A673 (cell line): Measurements from ENCODE around the gene SLC46A1. TPM values are rescaled to one million over a fixed set of nuclear protein-coding genes. Genes with fewer than 3 reads are reported as not detected.

ENCODE experiments used
- BruUV-seq: library from RNA; stranded (reverse); fragments of 400-500 nt; replicated peaks from 2 replicates; lab custom pipeline; 2021; lab: Mats Ljungman, UMichigan
- CTCF ChIA-PET: fragments of 300-600 bp; sonication (Branson Sonifier 250); formaldehyde crosslinking; loops from one replicate; lab custom pipeline; 2022; ENCODE audit warnings: antibody characterized with exemption; lab: Charles Lee
- POLR2A ChIA-PET: fragments of 300-600 bp; sonication (Branson Sonifier 250); formaldehyde crosslinking; loops from one replicate; lab custom pipeline; 2022; ENCODE audit warnings: antibody characterized with exemption; ENCODE audit not compliant: low non-redundant PET; lab: Charles Lee
- DNase-seq: peaks from one replicate; pipeline ENCODE4 v3.0.0-alpha.2; 2015; ENCODE audit warnings: low spot score
- H3K27ac ChIP-seq: fragments of 200-600 bp; sonication (generic); 2 replicates; pipeline ENCODE4 v1.5.1; 2016; ENCODE audit warnings: mixed run types, low read depth, mild to moderate bottlenecking, mixed read lengths, antibody characterized with exemption, low read length; ENCODE audit not compliant: poor library complexity, severe bottlenecking
- H3K27me3 ChIP-seq: fragments of 200-600 bp; sonication (generic); replicated peaks from 2 replicates; pipeline ENCODE4 v1.6.1; 2017; ENCODE audit warnings: mixed run types, low read depth, mild to moderate bottlenecking, mixed read lengths, antibody characterized with exemption, low read length; ENCODE audit not compliant: insufficient read depth, poor library complexity
- H3K36me3 ChIP-seq: fragments of 200-600 bp; sonication (generic); 2 replicates; pipeline ENCODE4 v1.6.1; 2016; ENCODE audit warnings: mixed run types, mild to moderate bottlenecking, mixed read lengths, antibody characterized with exemption, low read length; ENCODE audit not compliant: insufficient read depth, poor library complexity, severe bottlenecking
- H3K4me1 ChIP-seq: fragments of 200-600 bp; sonication (generic); 2 replicates; pipeline ENCODE4 v1.6.1; 2017; ENCODE audit warnings: mixed run types, mild to moderate bottlenecking, mixed read lengths, antibody characterized with exemption, low read length; ENCODE audit not compliant: insufficient read depth, poor library complexity, severe bottlenecking
- H3K4me3 ChIP-seq: fragments of 200-600 bp; sonication (generic); 2 replicates; pipeline ENCODE4 v1.5.1; 2016; ENCODE audit warnings: low read depth, mixed run types, mild to moderate bottlenecking, mixed read lengths, low read length; ENCODE audit not compliant: poor library complexity, severe bottlenecking
- H3K9me3 ChIP-seq: fragments of 200-600 bp; sonication (generic); 2 replicates; pipeline ENCODE4 v1.6.1; 2016; ENCODE audit warnings: mixed run types, low read depth, mild to moderate bottlenecking, mixed read lengths, antibody characterized with exemption, low read length; ENCODE audit not compliant: poor library complexity, severe bottlenecking
- CTCF ChIP-seq: fragments of 300-800, 200-600 bp; sonication (generic); conservative IDR thresholded peaks from 2 replicates; pipeline ENCODE4 v1.5.1; 2017; ENCODE audit warnings: low read depth, mild to moderate bottlenecking, antibody characterized with exemption, low read length, moderate library complexity, mixed read lengths
- EZH2 ChIP-seq: fragments of 200-600 bp; sonication (generic); IDR thresholded peaks from 2 replicates; pipeline ENCODE4 v1.6.1; 2017; ENCODE audit warnings: borderline replicate concordance, low read depth, mild to moderate bottlenecking, mixed read lengths, antibody characterized with exemption, low read length; ENCODE audit not compliant: poor library complexity, severe bottlenecking
- intact Hi-C: fragments of 100-400 bp; cut with micrococcal nuclease; formaldehyde crosslinking; loops from one replicate; pipeline ENCODE4 v1.10.0; 2022; ENCODE audit not compliant: unreplicated experiment
- total RNA-seq: library from RNA; stranded (reverse); gene quantifications from 2 replicates; pipeline ENCODE4 v1.2.3, GENCODE V29; 2021

SLC46A1 gene
- total RNA-seq, 1 experiment from 2014 or later: 4.4 TPM

DNA sequence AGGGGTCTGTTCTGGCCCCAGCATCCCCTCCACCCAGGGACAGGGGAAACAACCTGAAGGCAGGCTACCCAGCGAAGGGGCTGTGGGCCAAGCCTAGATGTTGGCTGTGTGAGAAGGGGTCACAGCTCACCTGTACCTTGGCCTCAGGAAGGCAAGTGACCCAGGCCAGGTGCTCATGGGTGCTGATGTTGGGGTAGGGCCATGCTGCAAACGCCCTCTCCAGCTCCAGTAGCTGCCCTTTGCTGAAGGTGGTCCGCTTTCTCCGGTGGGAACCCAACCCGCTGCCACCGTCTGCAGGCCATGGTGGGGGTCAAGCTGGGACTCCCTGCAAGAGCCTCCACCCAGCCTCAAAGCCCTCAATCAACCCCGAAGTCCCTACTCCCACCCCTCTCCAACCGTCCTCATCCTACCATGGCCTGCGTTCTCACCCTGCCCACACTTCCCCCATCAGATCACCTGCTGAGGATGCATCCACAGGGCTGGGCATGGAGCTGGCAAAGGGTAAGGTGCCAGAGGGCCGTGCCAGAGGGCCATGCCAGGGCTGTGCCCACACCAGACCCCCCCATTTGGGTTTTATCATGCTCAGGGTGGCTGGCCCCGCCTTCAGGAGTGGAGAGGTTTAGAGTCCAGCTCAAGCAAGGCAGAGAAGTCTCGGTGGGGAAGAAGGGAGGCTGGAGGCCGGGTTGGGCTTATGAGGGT, 41.2 kb downstream of the SLC46A1 start, which contains the start of gene SEBOX:
SEBOX (minus strand) TSS at position 535 of the 699 bp plus-strand sequence; CDS start at position 487, 48 bp downstream.
- ChIA-PET CTCF (no interaction called here), POLR2A (no interaction called here)
- Histone ChIP-seq H3K4me1 (no peaks in the 10 kb centered on the region), H3K9me3 (no peaks in the 10 kb centered on the region), H3K27me3 (no peaks in the 10 kb centered on the region), H3K36me3 (peaks cover 24% of the 10 kb centered on the region), H3K27ac (no peak within 1 kb of the TSS), H3K4me3 (no peak within 1 kb of the TSS)
- intact Hi-C loops: no loop called here
- no peak for TF ChIP-seq CTCF
- no peak for TF ChIP-seq EZH2
- no peak for DNase-seq
- BruUV-seq: no TSS peak

DNA sequence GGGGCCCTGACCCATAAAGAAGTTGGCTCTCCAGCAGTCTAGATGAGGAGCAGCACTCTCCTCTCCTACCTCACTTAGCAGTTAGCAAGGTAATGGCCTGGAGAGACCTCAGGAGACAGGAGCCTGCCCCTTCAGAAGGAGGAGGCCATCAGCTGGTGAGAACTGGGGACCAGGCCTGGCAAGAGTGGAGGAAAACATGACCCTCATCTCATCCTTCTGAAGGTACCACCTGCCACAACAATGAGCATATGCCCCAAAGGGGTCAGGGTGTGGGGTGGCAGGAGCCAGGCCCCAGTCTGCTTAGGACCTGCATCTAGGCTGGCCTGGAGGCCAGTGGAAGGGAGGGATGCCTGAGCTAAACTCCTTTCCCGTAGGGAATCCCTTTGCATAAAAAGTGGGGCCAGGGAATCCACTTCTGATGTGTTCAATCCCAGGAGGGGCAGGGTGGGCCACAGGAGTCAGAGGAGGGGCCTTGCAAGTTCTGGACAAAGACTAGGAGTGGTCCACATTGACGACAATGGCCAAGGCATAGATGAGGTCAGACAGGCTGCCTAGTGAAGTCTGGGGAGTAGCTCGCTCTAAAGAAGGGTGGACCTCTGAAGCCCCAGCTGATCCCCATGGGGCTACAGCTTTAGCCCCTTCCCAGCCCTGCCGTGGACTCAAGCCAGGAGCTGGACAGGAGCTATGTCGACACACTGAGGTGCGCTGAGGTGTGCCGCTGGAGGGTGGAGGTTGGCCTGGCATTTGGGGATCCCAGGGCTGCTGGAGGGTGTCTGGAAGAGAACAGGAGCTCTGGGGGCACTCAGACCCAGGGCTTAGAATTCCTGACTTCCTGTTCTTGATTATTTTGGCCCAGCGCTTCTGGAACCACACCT, 42.0 kb downstream of the SLC46A1 start:
- H3K4me3 ChIP-seq: no peak overlapping the region

GRCh38 chr17:28363186-28363585, 42.8 kb downstream of the SLC46A1 start:
- no peak for TF ChIP-seq EZH2
- TF ChIP-seq CTCF: no peak
- DNase-seq: no peak
- H3K9me3 ChIP-seq: no peaks in the 10 kb centered on the region
- H3K4me1 ChIP-seq: peaks cover 4% of the 10 kb centered on the region
- ChIA-PET CTCF (no interaction called here), POLR2A (no interaction called here)
- H3K27ac ChIP-seq: no peak overlapping the region
- H3K4me3 ChIP-seq: no peak overlapping the region
- no TSS peak for BruUV-seq
- H3K36me3 ChIP-seq: peaks cover 31% of the 10 kb centered on the region
- H3K27me3 ChIP-seq: no peaks in the 10 kb centered on the region
- intact Hi-C loops: no loop called here

More for the DNA sequence above, 42.0 kb downstream of the SLC46A1 start:
- Histone ChIP-seq H3K36me3 (peaks cover 30% of the 10 kb centered on the region), H3K9me3 (no peaks in the 10 kb centered on the region), H3K4me1 (no peaks in the 10 kb centered on the region), H3K27me3 (no peaks in the 10 kb centered on the region), H3K27ac (no peak overlapping the region)
- DNase-seq: no peak
- CTCF ChIA-PET: no interaction called here
- TF ChIP-seq CTCF (no peak), EZH2 (no peak)
- POLR2A ChIA-PET: no interaction called here
- no TSS peak for BruUV-seq
- intact Hi-C loops: no loop called here
